Measurements from ENCODE around the gene SERGEF. TPM values are rescaled to one million over a fixed set of nuclear protein-coding genes. Genes with fewer than 3 reads are reported as not detected.

SERGEF gene
- total RNA-seq, 4 donors from 2014 or later, result 42.1 to 61.6 (median 53.9) TPM

GRCh38 chr11:17930544-17931125, 82.2 kb downstream of the SERGEF start:
- Histone ChIP-seq H3K36me3 (peaks cover 0 to 16% (median 0%) of the 10 kb centered on the region in 3 donors), H3K9me3 (peaks cover 0 to 4% (median 0%) of the 10 kb centered on the region in 4 donors), H3K27me3 (no peaks in the 10 kb centered on the region), H3K4me1 (no peaks in the 10 kb centered on the region), H3K4me3 (no peak overlapping the region), H3K27ac (no peak overlapping the region)
- DNase-seq (ENCODE audit: low spot score in 2 of 2), result no peak
- no peak for TF ChIP-seq EP300 (IDR thresholded peaks at IDR 0.05)
- no peak for TF ChIP-seq POLR2A (IDR thresholded peaks at IDR 0.05)
- TF ChIP-seq CTCF (IDR thresholded peaks at IDR 0.05), result no peak
- WGBS, 2 donors, result 85 to 90% methylated on average over 3 of the region's 3 CpGs

- Histone ChIP-seq H3K4me1 (peaks cover 0 to 2% (median 0%) of the 10 kb centered on the region in 4 donors), H3K27ac (no peak overlapping the region), H3K9me3 (peaks cover 0 to 4% (median 0%) of the 10 kb centered on the region in 4 donors), H3K27me3 (no peaks in the 10 kb centered on the region), H3K36me3 (peaks cover 0 to 16% (median 0%) of the 10 kb centered on the region in 3 donors), H3K4me3 (no peak overlapping the region)
- 72 to 75% methylated on average over 3 of the region's 3 CpGs for WGBS, 2 donors
- TF ChIP-seq CTCF (IDR thresholded peaks at IDR 0.05), result no peak
- no peak for TF ChIP-seq POLR2A (IDR thresholded peaks at IDR 0.05)
- TF ChIP-seq EP300 (IDR thresholded peaks at IDR 0.05), result no peak
- DNase-seq (ENCODE audit: low spot score in 2 of 2), result no peak
These were observed 83.7 kb downstream of the SERGEF start for GRCh38 chr11:17929171-17929570.

GRCh38 chr11:17927681-17928343, 85.0 kb downstream of the SERGEF start:
- TF ChIP-seq EP300 (IDR thresholded peaks at IDR 0.05) (no peak), POLR2A (IDR thresholded peaks at IDR 0.05) (no peak), CTCF (IDR thresholded peaks at IDR 0.05) (no peak)
- DNase-seq (ENCODE audit: low spot score in 2 of 2), result no peak
- Histone ChIP-seq H3K4me3 (no peak overlapping the region), H3K4me1 (peaks cover 0 to 10% (median 0%) of the 10 kb centered on the region in 4 donors), H3K27ac (no peak overlapping the region), H3K27me3 (no peaks in the 10 kb centered on the region), H3K36me3 (peaks cover 0 to 18% (median 0%) of the 10 kb centered on the region in 3 donors), H3K9me3 (peaks cover 0 to 4% (median 0%) of the 10 kb centered on the region in 4 donors)
- WGBS, 2 donors, result 65 to 66% methylated on average over 3 of the region's 3 CpGs

GRCh38 chr11:17927041-17927440, 85.8 kb downstream of the SERGEF start:
- Histone ChIP-seq H3K4me1 (peaks cover 0 to 18% (median under 1%) of the 10 kb centered on the region in 4 donors), H3K9me3 (no peaks in the 10 kb centered on the region), H3K27ac (no peak overlapping the region), H3K4me3 (no peak overlapping the region), H3K27me3 (no peaks in the 10 kb centered on the region), H3K36me3 (peaks cover 0 to 11% (median 0%) of the 10 kb centered on the region in 3 donors)
- 67 to 69% methylated on average over 3 of the region's 3 CpGs for WGBS, 2 donors
- DNase-seq (ENCODE audit: low spot score in 2 of 2), result no peak
- TF ChIP-seq CTCF (IDR thresholded peaks at IDR 0.05) (no peak), POLR2A (IDR thresholded peaks at IDR 0.05) (no peak), EP300 (IDR thresholded peaks at IDR 0.05) (no peak)

GRCh38 chr11:17924713-17925112, 88.1 kb downstream of the SERGEF start:
- Histone ChIP-seq H3K4me3 (no peak overlapping the region), H3K4me1 (peaks cover 0 to 30% (median 2%) of the 10 kb centered on the region in 4 donors), H3K27ac (no peak overlapping the region), H3K27me3 (no peaks in the 10 kb centered on the region), H3K36me3 (peaks cover 0 to 10% (median 0%) of the 10 kb centered on the region in 3 donors), H3K9me3 (no peaks in the 10 kb centered on the region)
- 46 to 58% methylated on average over 3 of the region's 3 CpGs for WGBS, 2 donors
- TF ChIP-seq POLR2A (IDR thresholded peaks at IDR 0.05), result no peak
- TF ChIP-seq EP300 (IDR thresholded peaks at IDR 0.05), result no peak
- no peak for TF ChIP-seq CTCF (IDR thresholded peaks at IDR 0.05)
- no peak for DNase-seq (ENCODE audit: low spot score in 2 of 2)

Measured in tibial nerve (tissue), 4 donors.